ENCODE results near the gene IVD. TPM values are rescaled to one million over a fixed set of nuclear protein-coding genes. Genes with fewer than 3 reads are reported as not detected.
A peak's percentile ranks its signal among the peaks of the same experiment; 100 is the strongest.

Gene IVD
- total RNA-seq, 3 donors from 2014 or later = 65.8 to 88.3 (median 74.8) TPM

- DNase-seq = no peak
- H3K4me1 ChIP-seq (ENCODE audit: low read depth) = peaks cover 9% of the 10 kb centered on the region
- H3K9me3 ChIP-seq = no peaks in the 10 kb centered on the region
- no peaks in the 10 kb centered on the region for H3K36me3 ChIP-seq (ENCODE audit: low read depth)
- no peak for ATAC-seq
- no peak overlapping the region for H3K4me3 ChIP-seq
- no peak for TF ChIP-seq CTCF (IDR thresholded peaks at IDR 0.05)
- intact Hi-C loops (cut with DNase I, micrococcal nuclease) = no loop called here
Measured at GRCh38 chr15:40468898-40469331, 63.3 kb downstream of the IVD start.

DNA sequence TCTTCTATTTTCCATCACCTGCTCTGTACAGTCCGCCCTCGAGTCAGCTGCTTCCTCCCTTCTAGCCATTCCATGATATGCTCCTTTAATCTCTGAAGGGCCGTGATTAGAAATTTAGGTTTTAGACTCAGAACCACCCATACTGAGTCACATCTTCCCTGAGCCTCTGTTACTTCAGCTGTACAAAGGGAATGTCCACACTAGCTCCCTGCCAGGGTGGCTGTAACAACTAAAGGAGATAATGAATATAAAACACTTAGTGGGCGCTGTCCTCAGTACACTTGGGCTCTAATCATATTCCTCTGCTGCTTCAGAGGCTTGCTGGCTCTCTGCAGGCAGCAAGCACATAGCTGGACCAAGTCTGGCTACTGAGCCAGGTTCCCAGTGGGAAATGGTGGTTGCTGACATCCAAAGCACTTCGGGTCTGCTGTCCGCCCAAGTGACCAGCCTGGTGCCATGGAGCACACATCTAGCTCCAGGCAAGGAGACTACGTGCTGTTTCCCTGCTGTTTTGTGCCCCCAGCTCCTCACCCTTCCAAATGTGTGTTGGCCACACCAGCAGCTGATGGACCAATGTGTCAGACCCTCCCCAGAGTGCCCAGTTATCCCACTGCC lies 64.3 kb downstream of the IVD start:
- peaks cover 9% of the 10 kb centered on the region for H3K4me1 ChIP-seq (ENCODE audit: low read depth)
- no peak for TF ChIP-seq CTCF (IDR thresholded peaks at IDR 0.05)
- no peak for DNase-seq
- H3K4me3 ChIP-seq = no peak overlapping the region
- no peak for ATAC-seq
- H3K9me3 ChIP-seq = no peaks in the 10 kb centered on the region
- intact Hi-C loops (cut with DNase I, micrococcal nuclease) = no loop called here
- no peaks in the 10 kb centered on the region for H3K36me3 ChIP-seq (ENCODE audit: low read depth)

- peak; percentile 64 to 79 (median 65) for DNase-seq
- intact Hi-C loops (cut with DNase I, micrococcal nuclease) = no loop called here
- Histone ChIP-seq H3K4me1 (ENCODE audit: low read depth) (peaks cover 9% of the 10 kb centered on the region), H3K4me3 (peak within 1 kb of the TSS; percentile 51), H3K9me3 (no peaks in the 10 kb centered on the region), H3K36me3 (ENCODE audit: low read depth) (no peaks in the 10 kb centered on the region)
- ATAC-seq = peak; percentile 87
- TF ChIP-seq CTCF (IDR thresholded peaks at IDR 0.05) = no peak
Measured at GRCh38 chr15:40470423-40471104, 65.0 kb downstream of the IVD start, which contains the start of gene CHST14. CHST14 (plus strand) TSS chr15:40470984; CDS start chr15:40471214, 230 bp downstream.

Other genes with a start within 250 kb of the IVD start
- gene BUB1B, start 244.7 kb upstream of the IVD start, total RNA-seq = 10 to 100 TPM in 1 of 3 donors, 1 to 10 TPM in 2; 5.0 to 13.6 (median 5.1) TPM
- 1 to 10 TPM in 2 of 3 donors, under 1 TPM in 1; 0.98 to 3.1 (median 2.7) TPM for gene PAK6, start 166.7 kb upstream of the IVD start, total RNA-seq
- under 1 TPM in 1 of 3 donors, not detected in 2; 0.25 TPM for gene ANKRD63, start 122.7 kb upstream of the IVD start, total RNA-seq
- 10 to 100 TPM in 2 of 3 donors, 1 to 10 TPM in 1; 9.9 to 21.8 (median 17.4) TPM for gene PLCB2, start 97.9 kb upstream of the IVD start, total RNA-seq
- 100 to 1,000 TPM in 1 of 3 donors, 10 to 100 TPM in 2; 15.6 to 120 (median 21.1) TPM for gene INAFM2, start 82.1 kb upstream of the IVD start, total RNA-seq
- 100 to 1,000 TPM in 1 of 3 donors, 10 to 100 TPM in 2; 34.9 to 204 (median 37.2) TPM for gene CCDC9B, start 64.9 kb upstream of the IVD start, total RNA-seq
- 1,000 to 10,000 TPM in 2 of 3 donors, 100 to 1,000 TPM in 1; 932 to 1,439 (median 1,228) TPM for gene PHGR1, start 54.8 kb upstream of the IVD start, total RNA-seq
- 10 to 100 TPM in 2 of 3 donors, 1 to 10 TPM in 1; 5.1 to 23.4 (median 16.1) TPM for gene DISP2, start 47.6 kb upstream of the IVD start, total RNA-seq
- 10 to 100 TPM in 2 of 3 donors, 1 to 10 TPM in 1; 9.4 to 16.4 (median 10.5) TPM for gene KNSTRN, start 23.1 kb upstream of the IVD start, total RNA-seq
- 10 to 100 TPM; 26.9 to 32.2 (median 31.1) TPM for gene BAHD1, start 35.2 kb downstream of the IVD start, total RNA-seq
- 10 to 100 TPM in 1 of 3 donors, 1 to 10 TPM in 2; 3.5 to 10.5 (median 4.8) TPM for gene CHST14, start 65.2 kb downstream of the IVD start, total RNA-seq
- 10 to 100 TPM; 32.6 to 35.0 (median 32.8) TPM for gene CCDC32, start 159.2 kb downstream of the IVD start, total RNA-seq
- 10 to 100 TPM in 1 of 3 donors, 1 to 10 TPM in 2; 9.4 to 10.9 (median 9.4) TPM for gene RPUSD2, start 163.5 kb downstream of the IVD start, total RNA-seq
- 1 to 10 TPM; 1.6 to 9.7 (median 3.1) TPM for gene KNL1, start 188.5 kb downstream of the IVD start, total RNA-seq